GM21717 (cell line): ENCODE measurements around the gene DPEP3.
"Not testable (repeated sequence)": the region's sequence is repeated elsewhere in the genome, so short reads cannot be mapped to it uniquely, and the experiment has no call there.

Experiments used
- ATAC-seq: cut with Tn5 transposase; IDR thresholded peaks from one replicate; pipeline ENCODE4 v1.9.1; 2021; ENCODE audit warnings: mild to moderate bottlenecking, moderate library complexity; ENCODE audit not compliant: unreplicated experiment

DPEP3 gene

DNA sequence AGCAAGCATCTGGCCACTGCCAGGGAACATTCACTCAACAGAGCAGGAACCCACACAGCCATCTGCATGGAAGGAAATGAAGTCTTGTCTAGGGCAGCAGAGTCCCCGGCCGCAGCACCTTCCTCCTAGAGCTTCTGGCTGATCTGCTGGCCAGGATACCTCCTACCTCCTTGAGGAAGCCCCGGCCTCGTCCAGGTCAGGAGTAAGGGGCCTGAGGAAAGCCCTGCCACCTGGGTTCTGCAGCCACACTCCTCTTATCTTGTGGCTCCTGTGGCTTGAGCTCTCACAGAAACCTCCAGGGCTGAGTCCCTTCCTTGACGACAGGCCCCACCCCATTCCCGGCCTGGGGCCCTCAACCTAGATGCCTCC lies 13.7 kb upstream of the DPEP3 start:
- not testable (repeated sequence) for ATAC-seq

DNA sequence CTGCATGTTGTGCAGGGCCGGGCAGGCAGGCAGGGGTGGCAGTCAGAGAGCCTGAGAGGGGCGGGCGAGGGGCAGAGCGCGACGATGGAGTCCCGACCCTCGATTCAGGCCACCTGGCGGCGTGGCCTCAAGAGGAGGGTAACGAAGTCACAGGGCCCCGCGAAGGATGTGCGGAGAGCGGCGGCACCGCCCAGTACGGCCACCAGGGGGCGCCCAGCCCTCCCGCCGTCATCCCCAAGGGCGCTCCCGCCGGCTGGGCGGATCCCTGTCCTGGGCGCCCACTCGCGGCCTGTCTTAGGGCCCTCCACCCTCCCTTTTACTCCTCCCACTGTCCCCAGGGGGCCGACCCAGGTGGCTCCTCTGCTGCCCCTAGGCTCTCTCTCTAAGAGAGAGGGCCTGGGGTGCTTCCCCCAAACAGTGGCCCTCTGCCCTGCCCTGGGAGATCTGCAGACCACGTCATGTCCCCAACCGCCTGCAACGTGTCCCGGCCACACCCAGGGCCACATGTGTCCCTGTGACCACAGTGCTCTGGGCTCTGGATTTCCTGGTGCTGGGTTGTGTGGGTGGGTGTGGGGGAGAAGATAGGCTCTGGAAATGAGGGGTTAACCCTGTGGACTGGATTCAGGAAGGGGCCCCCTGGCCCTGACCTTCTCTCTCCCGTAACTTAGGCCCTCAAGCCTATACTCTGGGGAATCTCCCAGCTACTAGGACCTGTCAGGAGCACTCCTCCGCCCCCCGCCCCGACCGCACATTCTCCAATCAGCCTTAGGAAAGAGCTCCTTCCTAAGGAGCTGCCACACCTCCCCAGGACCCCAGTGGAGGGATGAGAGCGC lies 13.1 kb upstream of the DPEP3 start:
- peak; percentile 73 for ATAC-seq

GRCh38 chr16:67992661-67993206 lies 12.4 kb upstream of the DPEP3 start:
- peak; percentile 9 for ATAC-seq

DNA sequence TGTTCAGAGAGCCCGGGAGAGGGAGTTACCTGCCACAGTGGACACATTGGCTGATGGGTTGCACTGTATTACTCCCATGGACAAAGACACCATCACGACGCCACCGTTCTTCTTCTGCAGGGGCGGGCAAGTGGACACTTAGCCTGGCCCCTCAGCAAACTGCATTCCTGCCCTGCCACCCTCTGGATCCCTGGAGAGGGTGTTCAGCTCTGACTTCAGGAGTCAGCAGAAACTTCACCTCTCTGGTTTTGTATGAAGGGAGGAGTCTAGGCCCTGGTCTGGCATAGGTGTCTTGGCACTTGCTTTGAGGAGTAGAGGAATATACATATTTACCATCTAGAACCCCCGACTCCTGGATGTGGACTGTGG lies 9.7 kb upstream of the DPEP3 start:
- no peak for ATAC-seq

GRCh38 chr16:67989322-67990017 lies 9.2 kb upstream of the DPEP3 start:
- ATAC-seq: no peak

- no peak for ATAC-seq
Observed at GRCh38 chr16:67988675-67989074, 8.4 kb upstream of the DPEP3 start.

GRCh38 chr16:67987460-67988160 lies 7.3 kb upstream of the DPEP3 start:
- no peak for ATAC-seq

GRCh38 chr16:67986949-67987348 lies 6.7 kb upstream of the DPEP3 start:
- no peak for ATAC-seq

- ATAC-seq: no peak
Observed at GRCh38 chr16:67982011-67982696, 1.9 kb upstream of the DPEP3 start.

DNA sequence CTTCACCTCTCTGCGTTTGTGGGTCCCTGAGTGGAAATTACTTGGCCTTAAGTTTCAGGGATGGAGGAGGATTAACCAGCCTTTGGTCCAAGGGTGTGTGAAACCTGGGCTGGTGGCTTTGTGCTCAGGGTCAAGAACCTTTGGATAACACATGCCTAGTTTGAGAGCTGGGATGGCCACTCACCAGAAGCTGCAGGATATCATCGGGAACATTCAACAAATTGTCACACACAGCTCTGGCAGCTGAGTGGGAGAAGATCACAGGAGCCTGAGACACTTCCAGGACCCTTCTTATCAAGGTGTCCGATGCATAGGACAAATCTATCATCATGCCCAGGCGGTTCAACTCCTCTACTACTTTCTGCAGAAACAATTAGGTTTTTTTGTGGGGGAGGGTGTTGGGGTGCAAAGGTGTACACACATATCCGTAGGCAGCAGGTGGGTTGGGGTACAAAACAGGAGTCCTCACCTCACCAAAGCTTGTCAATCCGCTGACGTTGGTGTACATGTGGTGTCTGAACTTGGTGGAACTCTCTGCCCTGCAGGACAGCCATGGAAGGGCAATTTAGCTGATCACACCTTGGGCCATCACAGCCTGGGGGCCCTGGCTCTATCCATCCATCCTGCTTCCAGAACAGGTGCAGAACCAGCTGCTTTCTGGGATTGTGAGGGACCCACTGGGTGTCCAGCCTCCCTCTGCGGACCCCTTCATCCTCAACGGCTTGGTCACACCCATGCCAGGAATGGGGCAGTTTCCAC lies 2.7 kb downstream of the DPEP3 start:
- ATAC-seq: no peak

- ATAC-seq: no peak
Observed at GRCh38 chr16:67977005-67977404, 3.3 kb downstream of the DPEP3 start.

DNA sequence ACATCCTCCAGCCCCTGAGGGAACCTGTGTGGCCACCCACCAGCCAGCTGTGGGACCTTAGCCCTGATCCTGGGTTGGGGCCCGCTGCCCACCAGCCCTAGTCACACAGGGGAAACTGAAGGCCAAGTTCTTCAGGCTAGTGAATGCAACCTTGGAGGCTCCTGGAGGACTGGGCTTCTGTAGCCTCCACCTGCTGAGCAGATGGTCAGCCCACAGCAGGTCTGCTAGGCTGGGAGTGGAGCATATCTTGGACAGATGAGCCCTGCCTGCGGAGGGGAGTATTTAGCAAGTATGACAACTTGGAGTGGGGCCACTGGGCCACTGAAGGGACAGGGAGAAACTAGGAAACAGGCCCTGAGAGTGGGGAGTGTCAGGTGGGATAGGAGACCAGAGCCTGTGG lies 4.1 kb downstream of the DPEP3 start:
- ATAC-seq: no peak

GRCh38 chr16:67975321-67976105 lies 4.8 kb downstream of the DPEP3 start:
- ATAC-seq: no peak

- ATAC-seq: not testable (repeated sequence)
Observed at GRCh38 chr16:67972285-67972684, 8.0 kb downstream of the DPEP3 start.

DNA sequence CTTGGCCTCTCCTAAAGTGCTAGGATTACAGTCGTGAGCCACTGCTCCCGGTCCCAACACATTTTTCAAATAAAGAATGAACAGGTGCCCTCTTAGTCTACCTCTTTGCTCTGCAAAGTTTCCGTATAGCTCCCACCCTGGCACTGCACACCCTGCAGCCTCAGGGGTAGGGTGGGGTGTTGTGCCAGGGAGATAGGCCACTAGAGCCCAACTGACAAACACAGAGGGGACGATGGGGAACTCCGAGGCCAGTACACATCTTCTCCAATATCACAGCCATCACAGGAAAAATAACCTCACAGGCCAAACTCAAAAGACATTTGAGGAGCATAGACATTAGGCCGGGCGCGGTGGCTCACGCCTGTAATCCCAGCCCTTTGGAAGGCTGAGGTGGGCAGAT lies 9.2 kb downstream of the DPEP3 start:
- ATAC-seq: no peak

- no peak for ATAC-seq
Observed at GRCh38 chr16:67969254-67970039, 10.9 kb downstream of the DPEP3 start.

- ATAC-seq: peak; percentile 72
Observed at GRCh38 chr16:67968400-67969253, 11.7 kb downstream of the DPEP3 start, which contains the start of gene SLC12A4. SLC12A4 (minus strand) TSS chr16:67968637; CDS start chr16:67968553, 84 bp downstream.

DNA sequence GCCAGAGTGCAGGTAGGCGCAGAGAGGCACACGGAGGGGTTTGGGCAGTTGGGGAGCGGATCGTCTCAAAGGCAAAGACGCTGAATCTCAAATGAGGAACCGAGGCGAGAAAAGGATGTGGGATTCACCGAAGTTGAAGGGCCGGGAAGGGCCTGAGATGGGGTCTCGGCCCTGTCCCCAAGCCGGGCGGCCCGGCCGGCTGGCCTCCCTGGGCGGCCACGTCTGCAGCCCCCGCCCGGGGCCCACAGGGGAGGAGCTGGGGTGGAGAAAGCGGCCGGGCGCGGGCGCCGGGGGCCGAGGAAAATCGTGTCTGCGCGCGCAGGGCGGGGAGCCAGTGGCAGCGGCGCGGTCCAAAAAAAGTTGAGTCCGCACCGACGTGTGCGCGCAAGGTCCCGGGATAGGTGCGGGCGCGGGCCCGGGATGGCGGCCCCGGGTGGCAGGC lies 12.3 kb downstream of the DPEP3 start:
- ATAC-seq: peak; percentile 22
